ENCODE measurements around the gene CLCN1. TPM values are rescaled to one million over a fixed set of nuclear protein-coding genes. Genes with fewer than 3 reads are reported as not detected.
"Not testable (repeated sequence)": the region's sequence is repeated elsewhere in the genome, so short reads cannot be mapped to it uniquely, and the experiment has no call there.

The CLCN1 gene
- total RNA-seq, 1 donor from 2014 or later, result 0.22 TPM

GRCh38 chr7:143383642-143383957 is 67.7 kb downstream of the CLCN1 start:
- DNase-seq (ENCODE audit: low spot score), result no peak

DNA sequence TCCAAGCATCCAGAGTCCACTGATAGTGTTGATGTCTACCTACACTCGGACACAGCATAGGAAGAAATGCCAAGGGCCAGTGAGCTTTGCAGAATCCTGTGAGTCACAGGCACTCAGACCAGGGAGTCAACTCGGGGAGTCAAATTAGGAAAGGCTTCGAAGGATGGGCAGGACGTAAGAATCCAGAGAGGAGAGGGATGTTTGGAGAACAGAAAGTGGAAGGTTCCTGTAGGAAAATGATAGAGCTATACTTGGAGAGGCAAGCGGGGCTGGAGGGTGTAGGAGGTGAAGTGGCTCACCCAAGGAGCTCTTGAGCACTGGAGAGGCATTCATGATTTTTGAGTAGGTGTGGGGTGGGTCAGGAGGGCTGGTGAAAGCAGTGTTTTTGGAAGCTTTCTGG is 68.2 kb downstream of the CLCN1 start:
- no peak for DNase-seq (ENCODE audit: low spot score)

- DNase-seq (ENCODE audit: low spot score), result no peak
These were observed 69.0 kb downstream of the CLCN1 start for GRCh38 chr7:143384661-143385631.

GRCh38 chr7:143385891-143386781 is 70.2 kb downstream of the CLCN1 start:
- no peak for DNase-seq (ENCODE audit: low spot score)

DNA sequence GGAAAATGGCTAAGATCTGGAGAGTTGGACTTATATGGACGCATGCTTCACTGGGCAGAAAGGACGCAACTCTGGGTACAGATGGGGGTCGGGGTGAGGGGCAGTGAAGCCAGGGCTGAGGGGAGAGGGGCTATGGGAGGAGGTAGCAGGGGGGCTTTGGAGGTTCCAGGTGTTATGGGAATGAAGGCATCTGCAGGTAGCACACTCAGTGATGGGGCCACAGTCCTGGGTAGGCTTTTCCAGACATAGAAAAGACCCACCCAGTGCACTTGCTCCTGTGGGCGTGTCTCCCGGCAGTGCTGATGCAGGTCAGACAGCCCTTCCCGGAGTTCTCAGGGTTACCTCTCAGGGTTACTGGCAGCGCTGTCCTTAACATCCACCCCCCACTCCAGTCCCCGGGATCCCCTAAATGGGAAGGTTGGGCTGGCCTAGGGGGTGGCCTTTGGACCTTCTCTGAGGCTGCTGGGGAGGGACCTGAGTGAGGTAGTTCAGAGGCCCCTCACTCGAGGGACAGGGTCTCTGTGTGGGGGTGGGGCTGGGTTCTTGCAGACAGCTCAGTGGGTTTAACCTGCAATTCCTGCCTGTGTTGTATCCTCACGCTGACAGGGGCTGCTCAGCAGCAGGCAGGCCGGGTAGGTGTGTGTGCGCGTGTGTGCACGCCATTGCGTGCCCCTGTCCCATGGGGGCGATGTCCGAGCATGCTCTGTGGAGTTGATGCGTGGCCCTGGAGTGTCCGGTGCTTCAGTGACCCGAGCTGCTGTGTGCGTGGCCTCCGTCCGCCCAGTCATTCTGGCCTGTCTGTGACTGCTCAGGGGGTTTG is 71.5 kb downstream of the CLCN1 start:
- no peak for DNase-seq (ENCODE audit: low spot score)

DNA sequence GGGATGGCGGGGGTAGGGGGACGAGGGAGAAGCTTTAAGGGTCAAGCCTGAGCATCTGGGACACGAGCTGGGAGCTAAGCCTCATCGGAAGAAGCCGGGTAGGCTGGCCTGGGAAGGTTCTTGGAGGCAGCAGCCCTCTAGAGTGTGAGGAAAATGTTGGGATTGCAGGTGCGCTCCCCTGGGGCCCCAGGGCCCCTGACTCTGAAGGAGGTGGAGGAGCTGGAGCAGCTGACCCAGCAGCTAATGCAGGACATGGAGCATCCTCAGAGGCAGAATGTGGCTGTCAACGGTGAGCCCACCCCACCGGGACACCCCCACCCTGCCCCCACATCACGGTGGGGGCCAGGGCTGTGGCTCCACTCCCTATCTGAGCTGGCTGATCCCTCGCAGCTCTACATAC is 72.1 kb downstream of the CLCN1 start:
- no peak for DNase-seq (ENCODE audit: low spot score)

GRCh38 chr7:143388491-143389101 is 72.7 kb downstream of the CLCN1 start:
- no peak for DNase-seq (ENCODE audit: low spot score)

- DNase-seq (ENCODE audit: low spot score), result no peak
These were observed 73.6 kb downstream of the CLCN1 start for GRCh38 chr7:143389316-143390103.

DNA sequence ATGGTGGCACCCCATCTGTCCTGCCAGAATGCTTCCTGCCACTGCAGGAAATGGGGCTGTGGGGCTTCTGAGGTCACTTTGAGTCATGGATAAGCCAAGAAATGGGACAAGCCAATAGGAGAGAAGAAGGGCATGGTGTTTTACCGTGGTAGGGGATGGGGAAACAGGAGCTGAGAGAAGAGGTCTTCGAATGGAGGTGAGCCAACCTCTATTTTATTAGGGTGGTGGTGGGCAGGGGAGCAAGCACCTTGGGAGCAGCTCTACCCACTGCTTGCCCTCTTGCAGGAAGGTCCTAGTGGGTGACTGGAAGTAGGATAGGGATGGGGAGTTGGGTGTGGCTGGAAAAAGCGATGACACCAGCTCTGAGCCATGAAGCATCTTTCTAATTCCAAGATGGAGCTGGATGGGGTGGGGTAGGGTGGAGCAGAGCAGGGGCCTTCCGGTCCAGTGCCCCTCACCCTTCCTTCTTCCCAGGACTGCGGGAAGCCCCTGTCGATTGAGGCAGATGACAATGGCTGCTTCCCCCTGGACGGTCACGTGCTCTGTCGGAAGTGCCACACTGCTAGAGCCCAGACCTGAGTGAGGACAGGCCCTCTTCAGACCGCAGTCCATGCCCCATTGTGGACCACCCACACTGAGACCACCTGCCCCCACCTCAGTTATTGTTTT is 74.3 kb downstream of the CLCN1 start:
- DNase-seq (ENCODE audit: low spot score), result no peak

DNA sequence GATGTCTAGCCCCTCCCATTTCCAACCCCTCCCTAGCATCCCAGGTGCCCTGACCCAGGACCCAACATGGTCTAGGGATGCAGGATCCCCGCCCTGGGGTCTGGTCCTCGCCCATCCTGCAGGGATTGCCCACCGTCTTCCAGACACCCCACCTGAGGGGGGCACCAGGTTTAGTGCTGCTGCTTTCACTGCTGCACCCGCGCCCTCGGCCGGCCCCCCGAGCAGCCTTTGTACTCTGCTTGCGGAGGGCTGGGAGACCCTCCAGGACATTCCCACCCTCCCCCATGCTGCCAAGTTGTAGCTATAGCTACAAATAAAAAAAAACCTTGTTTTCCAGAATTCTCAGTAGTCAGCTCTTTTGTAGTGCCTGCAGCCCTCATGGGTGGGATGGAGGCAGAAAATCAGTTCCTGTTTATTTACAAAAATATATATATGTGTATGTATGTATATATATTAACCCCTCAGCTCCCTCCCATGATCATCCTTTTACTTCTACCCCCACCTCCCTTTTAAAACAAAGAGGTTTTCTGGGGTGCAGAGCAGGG is 74.9 kb downstream of the CLCN1 start:
- DNase-seq (ENCODE audit: low spot score), result no peak

GRCh38 chr7:143391462-143392404 is 75.8 kb downstream of the CLCN1 start:
- no peak for DNase-seq (ENCODE audit: low spot score)

- DNase-seq (ENCODE audit: low spot score), result not testable (repeated sequence)
These were observed 76.5 kb downstream of the CLCN1 start for GRCh38 chr7:143392427-143392826.

DNA sequence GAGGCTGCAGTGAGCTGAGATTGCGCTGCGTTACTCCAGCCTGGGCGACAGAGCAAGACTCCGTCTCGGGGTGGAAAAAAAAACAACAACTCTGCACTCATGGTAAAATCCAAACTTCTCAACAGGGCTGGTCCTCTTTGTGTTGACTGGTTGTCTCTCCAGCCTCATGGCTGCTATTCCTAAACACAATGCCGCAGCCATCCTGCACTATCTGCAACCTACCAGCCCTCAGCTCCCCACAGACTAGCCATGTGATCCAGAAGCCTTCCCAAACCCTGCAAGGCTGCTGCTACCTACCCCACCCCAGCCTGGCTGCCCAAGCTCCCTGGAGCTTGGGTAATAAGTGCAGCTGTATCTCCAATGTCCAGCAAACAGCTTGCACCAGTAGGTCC is 77.0 kb downstream of the CLCN1 start:
- DNase-seq (ENCODE audit: low spot score), result no peak

DNA sequence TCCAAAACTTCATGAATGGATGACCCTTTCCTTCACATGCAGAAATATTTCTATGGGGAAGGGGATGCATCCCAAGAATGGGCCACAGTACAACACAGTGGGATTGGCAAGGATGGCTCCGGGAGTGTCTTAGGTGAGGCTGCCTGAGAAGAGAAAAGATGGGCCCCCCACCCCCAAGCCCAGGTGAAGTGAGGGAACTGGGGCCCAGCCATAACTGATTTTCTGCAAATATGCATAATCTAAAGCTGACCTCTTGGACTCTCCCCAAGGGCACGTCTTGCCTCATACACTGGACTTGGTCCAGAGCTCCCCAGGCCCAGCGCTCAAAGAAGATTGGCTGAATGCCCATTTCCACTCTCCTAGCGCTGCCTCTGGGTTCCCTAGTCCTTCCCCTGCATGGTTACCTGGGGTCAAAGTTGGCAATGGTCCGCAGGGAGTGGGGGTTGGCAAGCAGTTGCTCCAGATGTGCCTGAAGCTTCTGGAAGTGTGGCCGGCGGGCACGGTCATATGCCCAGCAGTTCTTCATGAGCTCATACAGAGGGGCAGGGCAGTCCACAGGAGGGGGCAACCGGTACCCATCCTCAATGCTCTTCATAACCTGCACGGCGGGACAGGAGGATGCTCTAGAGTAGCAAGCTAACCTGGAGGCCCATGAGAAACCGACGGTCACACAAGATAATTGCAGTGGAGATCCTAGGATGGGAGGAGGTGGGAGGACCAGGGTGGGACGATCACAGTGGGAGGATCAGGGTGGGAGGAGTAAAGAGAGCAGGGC is 77.5 kb downstream of the CLCN1 start:
- no peak for DNase-seq (ENCODE audit: low spot score)

DNA sequence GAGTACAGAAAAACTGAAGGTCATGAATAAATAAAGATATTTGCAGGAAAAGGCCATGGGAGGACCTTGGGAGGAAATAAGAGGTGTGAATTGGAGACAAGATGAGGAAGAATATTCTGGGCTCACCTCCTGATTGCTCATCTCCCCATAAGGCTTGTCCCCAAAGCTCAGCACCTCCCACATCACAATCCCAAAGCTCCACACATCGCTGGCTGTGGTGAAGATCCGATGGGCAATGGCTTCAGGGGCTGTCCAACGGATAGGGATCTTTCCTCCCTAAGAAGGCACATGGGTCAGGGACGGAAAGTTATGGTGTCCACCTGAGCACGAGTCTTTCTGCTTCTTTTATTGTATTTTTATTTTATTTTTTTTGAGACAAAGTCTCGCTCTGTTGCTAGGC is 78.2 kb downstream of the CLCN1 start:
- no peak for DNase-seq (ENCODE audit: low spot score)

GRCh38 chr7:143394777-143395176 is 78.9 kb downstream of the CLCN1 start:
- no peak for DNase-seq (ENCODE audit: low spot score)

Data from mesenteric fat pad (tissue), 1 donor.